Aorta (tissue), 5 donors: Measurements from ENCODE around the gene FLVCR2. TPM values are rescaled to one million over a fixed set of nuclear protein-coding genes. Genes with fewer than 3 reads are reported as not detected.
A peak's percentile ranks its signal among the peaks of the same experiment; 100 is the strongest.

Experiments used
- ATAC-seq: fragments of 200-7000 bp; cut with Tn5 transposase; one replicate; pipeline ENCODE4 v1.9.1; 2022; ENCODE audit warnings: moderate library complexity; ENCODE audit not compliant: low FRiP score
- DNase-seq, 2 donors: peaks; one replicate each; pipeline ENCODE4 v3.0.0-alpha.2; 2020
- H3K27ac ChIP-seq, 2 donors: one replicate each; pipeline ENCODE4 v1.5.1; 2013; ENCODE audit warnings: low read length in 2 of 2, mild to moderate bottlenecking in 2 of 2, moderate library complexity in 2 of 2, control low read depth in 1 of 2, inconsistent platforms in 1 of 2, low read depth in 1 of 2
- H3K27me3 ChIP-seq, 2 donors: one replicate each; pipeline ENCODE4 v1.6.1; 2013; ENCODE audit warnings: control low read depth in 1 of 2, low read length in 1 of 2, mild to moderate bottlenecking in 1 of 2, moderate library complexity in 1 of 2; ENCODE audit not compliant: insufficient read depth in 2 of 2, control insufficient read depth in 1 of 2
- H3K36me3 ChIP-seq, 2 donors: one replicate each; pipeline ENCODE4 v1.6.1; 2013; ENCODE audit warnings: control low read depth in 1 of 2, low read length in 1 of 2, mild to moderate bottlenecking in 1 of 2; ENCODE audit not compliant: insufficient read depth in 2 of 2, control insufficient read depth in 1 of 2
- H3K4me1 ChIP-seq, 2 donors: one replicate each; pipeline ENCODE4 v1.6.1; 2013; ENCODE audit warnings: low read length in 2 of 2, control low read depth in 1 of 2, mild to moderate bottlenecking in 1 of 2, moderate library complexity in 1 of 2; ENCODE audit not compliant: insufficient read depth in 2 of 2, control insufficient read depth in 1 of 2
- H3K4me3 ChIP-seq, 2 donors: one replicate each; pipeline ENCODE4 v1.5.1; 2013; ENCODE audit warnings: low read length in 2 of 2, control low read depth in 1 of 2, mild to moderate bottlenecking in 1 of 2
- H3K9me3 ChIP-seq: one replicate; pipeline ENCODE4 v1.6.1; 2013; ENCODE audit warnings: mild to moderate bottlenecking, low read length; ENCODE audit not compliant: control insufficient read depth
- WGBS, 2 donors: extraction: QIAGEN DNeasy Blood & Tissue Kit; methylation state at CpG; one replicate each; pipeline ENCODE4 v1.1.7; 2013; 5-methylcytosine and 5-hydroxymethylcytosine counted together
- intact Hi-C, 2 donors: fragments of 100-400 bp; cut with DNase I; formaldehyde crosslinking; loops; one replicate each; pipeline versions ENCODE4 v1.14.2 to v1.15.0; 2022
- polyA plus RNA-seq, 2 donors: library from polyadenylated mRNA; stranded (reverse); fragments of 200-250 nt; gene quantifications; one replicate each; pipeline ENCODE4 v1.2.3, GENCODE V29; 2013
- total RNA-seq, 2 donors: library from RNA; stranded (reverse); fragmentation: NEBNext Ultra II Directional; extraction: Animal tissue kit (Norgen Biotek cat#: 25700); gene quantifications; one replicate each; pipeline ENCODE4 v1.2.1, GENCODE V29; 2021
- donor health status: healthy with polysubstance abuse.
- donor health status: Bipolar disorder and iron deficiency.
- donor health status: DM: no; HTN: no; CAD: no.
- donor health status: DM: no; HTN: no; CAD: no.
- donor health status: DM: yes; HTN: yes; CAD: no.

FLVCR2 gene
- total and polyA plus RNA-seq, 4 donors, result 0.38 to 15.4 (median 11.1) TPM

DNA sequence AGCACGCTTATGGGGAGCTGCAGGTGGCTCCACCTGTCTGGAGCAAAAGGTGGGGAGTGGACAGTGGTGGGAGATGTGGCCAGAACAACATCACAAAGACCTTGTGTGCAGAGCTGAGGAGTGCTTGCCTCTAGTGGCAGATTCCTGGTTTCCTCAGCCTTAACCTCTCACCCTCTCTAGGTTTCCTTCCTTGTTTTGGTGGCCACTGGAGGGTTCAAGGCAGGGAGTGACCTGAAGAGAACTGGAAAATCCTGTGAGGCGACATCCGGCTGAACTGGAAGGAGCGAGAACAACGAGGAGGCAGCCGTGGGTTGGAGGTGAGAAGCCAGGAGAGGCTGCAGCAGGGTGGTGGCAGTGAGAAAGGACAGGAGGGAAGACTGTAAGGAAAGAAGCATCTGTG is 6.3 kb upstream of the FLVCR2 start:
- Histone ChIP-seq H3K27ac (no peak overlapping the region), H3K36me3 (no peaks in the 10 kb centered on the region), H3K27me3 (no peaks in the 10 kb centered on the region), H3K4me3 (no peak overlapping the region), H3K4me1 (no peaks in the 10 kb centered on the region), H3K9me3 (no peaks in the 10 kb centered on the region)
- intact Hi-C loops, result no loop called here
- no peak for DNase-seq
- 85 to 88% methylated on average over 6 of the region's 6 CpGs for WGBS, 2 donors
- ATAC-seq, result no peak

DNA sequence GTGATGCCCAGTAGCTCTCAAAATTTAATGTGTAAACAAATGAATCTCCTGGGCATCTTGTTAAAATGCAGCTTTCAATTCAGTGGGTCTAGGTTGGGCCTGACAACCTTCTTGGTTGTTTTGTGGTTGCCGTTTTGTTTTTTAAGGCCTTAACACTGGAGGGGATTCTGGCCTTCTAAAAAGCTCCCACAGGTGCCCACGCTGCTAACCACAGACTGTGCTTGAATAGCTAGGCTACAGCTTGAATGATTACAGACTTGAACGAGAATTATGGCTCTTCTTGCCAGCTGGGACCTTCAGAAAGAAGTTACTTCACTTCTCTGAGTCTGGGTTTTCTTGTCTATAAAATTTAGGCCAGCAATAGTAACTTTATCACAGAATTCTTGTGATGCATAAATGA is 1.3 kb upstream of the FLVCR2 start:
- intact Hi-C loops, result no loop called here
- no peak for DNase-seq
- Histone ChIP-seq H3K27me3 (no peaks in the 10 kb centered on the region), H3K36me3 (no peaks in the 10 kb centered on the region), H3K4me3 (no peak overlapping the region), H3K4me1 (peaks cover 0 to 2% of the 10 kb centered on the region in 2 donors), H3K27ac (no peak overlapping the region), H3K9me3 (no peaks in the 10 kb centered on the region)
- ATAC-seq, result no peak
- 75% methylated on average over 3 of the region's 3 CpGs for WGBS, 2 donors

DNA sequence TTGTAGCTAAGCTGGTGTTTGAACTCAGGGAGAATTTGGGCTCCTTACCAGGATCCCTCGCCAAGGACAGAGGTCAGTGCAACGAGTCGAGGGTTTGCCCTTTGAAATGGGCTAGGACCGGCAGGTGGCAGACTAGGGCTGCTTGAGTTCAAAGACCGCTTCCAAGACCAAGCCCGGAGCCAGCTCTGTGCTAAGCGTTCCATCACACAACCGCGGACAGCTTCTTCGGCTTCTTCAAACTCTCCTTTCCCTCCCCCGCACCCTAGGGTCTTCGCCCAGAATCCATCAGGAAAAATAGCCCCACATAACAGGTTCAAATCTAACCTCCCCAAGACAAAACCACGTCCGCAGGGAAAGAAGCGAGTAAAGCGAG is 705 bp upstream of the FLVCR2 start:
- DNase-seq (peak; percentile 91 to 93), ATAC-seq (peak; percentile 93)
- WGBS, 2 donors, result 0 to 1% methylated on average over 16 of the region's 16 CpGs
- intact Hi-C loops, result loop anchor here (1.0 to 2.0 kb wide), 2 partner anchors 75 to 77 kb away; no protein-coding TSS in a partner anchor
- H3K4me1 ChIP-seq, result peaks cover 0 to 2% of the 10 kb centered on the region in 2 donors
- H3K9me3 ChIP-seq, result no peaks in the 10 kb centered on the region
- H3K4me3 ChIP-seq, result peak overlapping the region; percentile 56 to 81
- H3K27me3 ChIP-seq, result no peaks in the 10 kb centered on the region
- no peaks in the 10 kb centered on the region for H3K36me3 ChIP-seq
- peak overlapping the region in 1 of 2 donors; percentile 56 for H3K27ac ChIP-seq

GRCh38 chr14:75578786-75579337 is 442 bp downstream of the FLVCR2 start:
- peak; percentile 82 for ATAC-seq
- H3K4me1 ChIP-seq, result peaks cover 0 to 2% of the 10 kb centered on the region in 2 donors
- peak overlapping the region in 1 of 2 donors; percentile 81 for H3K4me3 ChIP-seq
- H3K27me3 ChIP-seq, result no peaks in the 10 kb centered on the region
- intact Hi-C loops, result loop anchor here (1.0 to 2.0 kb wide), 2 partner anchors 74 to 75 kb away; no protein-coding TSS in a partner anchor
- no peaks in the 10 kb centered on the region for H3K9me3 ChIP-seq
- no peaks in the 10 kb centered on the region for H3K36me3 ChIP-seq
- H3K27ac ChIP-seq, result peak overlapping the region in 1 of 2 donors; percentile 2
- WGBS, 2 donors, result 31 to 36% methylated on average over 21 of the region's 21 CpGs
- peak in 1 of 2 donors; percentile 60 for DNase-seq

- no peaks in the 10 kb centered on the region for H3K9me3 ChIP-seq
- WGBS, 2 donors, result 87 to 88% methylated on average over 13 of the region's 13 CpGs
- H3K4me3 ChIP-seq, result no peak overlapping the region
- H3K27me3 ChIP-seq, result no peaks in the 10 kb centered on the region
- no peaks in the 10 kb centered on the region for H3K36me3 ChIP-seq
- ATAC-seq, result no peak
- DNase-seq, result no peak
- intact Hi-C loops, result loop anchor here in 1 of 2 donors (2.0 kb wide), 1 partner anchor 73 kb away; no protein-coding TSS in a partner anchor
- peaks cover 0 to 2% of the 10 kb centered on the region in 2 donors for H3K4me1 ChIP-seq
- H3K27ac ChIP-seq, result no peak overlapping the region
Measured at GRCh38 chr14:75579338-75579864, 981 bp downstream of the FLVCR2 start.

- Histone ChIP-seq H3K4me3 (no peak overlapping the region), H3K27ac (no peak overlapping the region), H3K9me3 (no peaks in the 10 kb centered on the region), H3K36me3 (no peaks in the 10 kb centered on the region), H3K27me3 (no peaks in the 10 kb centered on the region), H3K4me1 (peaks cover 0 to 2% of the 10 kb centered on the region in 2 donors)
- 65 to 69% methylated on average over 3 of the region's 3 CpGs for WGBS, 2 donors
- intact Hi-C loops, result loop anchor here in 1 of 2 donors (2.0 kb wide), 1 partner anchor 73 kb away; no protein-coding TSS in a partner anchor
- no peak for ATAC-seq
- DNase-seq, result no peak
Measured at GRCh38 chr14:75579882-75580281, 1.5 kb downstream of the FLVCR2 start.

DNA sequence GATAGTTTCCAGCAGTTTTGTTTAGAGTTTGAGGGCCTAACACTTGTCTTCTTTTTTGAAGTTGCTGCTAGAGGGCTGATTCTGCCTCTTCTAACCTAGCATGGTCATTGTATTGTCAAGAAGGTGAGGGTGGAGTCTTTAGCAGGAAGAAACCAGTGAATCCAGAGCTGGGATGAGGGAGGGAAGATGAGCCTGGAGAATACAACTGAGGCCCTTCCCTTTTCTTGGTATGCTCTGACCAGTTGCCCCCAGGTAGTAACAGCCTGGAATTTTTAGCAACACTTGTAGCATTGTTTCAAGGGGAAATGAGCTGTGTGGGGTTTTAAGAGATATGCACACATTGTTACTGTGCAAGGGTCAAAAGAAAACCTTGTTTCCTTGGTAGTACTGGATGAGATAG is 9.0 kb downstream of the FLVCR2 start:
- H3K9me3 ChIP-seq, result no peaks in the 10 kb centered on the region
- ATAC-seq (no peak), DNase-seq (no peak)
- no peaks in the 10 kb centered on the region for H3K27me3 ChIP-seq
- H3K4me1 ChIP-seq, result no peaks in the 10 kb centered on the region
- no peak overlapping the region for H3K27ac ChIP-seq
- no peaks in the 10 kb centered on the region for H3K36me3 ChIP-seq
- intact Hi-C loops, result no loop called here
- H3K4me3 ChIP-seq, result no peak overlapping the region

- no peaks in the 10 kb centered on the region for H3K9me3 ChIP-seq
- H3K4me1 ChIP-seq, result no peaks in the 10 kb centered on the region
- H3K36me3 ChIP-seq, result no peaks in the 10 kb centered on the region
- no peak overlapping the region for H3K27ac ChIP-seq
- DNase-seq, result no peak
- 89 to 90% methylated on average over 6 of the region's 6 CpGs for WGBS, 2 donors
- no peaks in the 10 kb centered on the region for H3K27me3 ChIP-seq
- no peak overlapping the region for H3K4me3 ChIP-seq
- intact Hi-C loops, result no loop called here
- ATAC-seq, result no peak
Measured at GRCh38 chr14:75589931-75590330, 11.5 kb downstream of the FLVCR2 start.

DNA sequence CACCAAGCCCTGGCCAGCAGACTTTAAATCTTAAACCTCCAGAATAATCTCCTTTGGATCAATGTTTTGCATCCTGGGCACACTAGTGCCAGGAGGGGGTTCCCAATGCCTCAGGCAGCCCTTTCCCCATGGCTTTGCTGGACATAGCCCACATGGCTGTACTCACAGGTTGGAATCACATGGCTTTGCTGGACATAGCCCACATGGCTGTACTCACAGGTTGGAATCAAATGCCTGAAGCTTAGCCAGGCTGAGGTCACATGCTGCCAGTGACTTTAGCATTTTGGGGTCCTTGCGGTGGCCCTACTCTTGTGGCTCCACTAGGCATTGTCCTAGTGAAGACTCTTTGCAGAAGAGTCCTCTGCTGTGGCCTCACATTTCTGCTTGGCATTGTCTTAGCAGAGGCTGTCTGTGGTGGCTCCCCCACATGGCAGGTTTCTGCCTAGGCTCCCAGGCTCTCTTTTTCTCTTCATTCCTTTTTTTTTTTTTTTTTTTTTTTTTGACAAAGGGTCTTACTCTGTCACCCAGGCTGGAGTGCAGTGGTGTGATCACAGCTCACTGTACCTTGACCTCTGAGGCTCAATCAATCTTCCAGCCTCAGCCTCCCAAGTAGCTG is 13.0 kb downstream of the FLVCR2 start:
- intact Hi-C loops, result no loop called here
- peaks cover 0 to 2% of the 10 kb centered on the region in 2 donors for H3K27me3 ChIP-seq
- H3K27ac ChIP-seq, result no peak overlapping the region
- H3K4me3 ChIP-seq, result no peak overlapping the region
- H3K9me3 ChIP-seq, result no peaks in the 10 kb centered on the region
- no peaks in the 10 kb centered on the region for H3K36me3 ChIP-seq
- no peak for DNase-seq
- no peaks in the 10 kb centered on the region for H3K4me1 ChIP-seq
- ATAC-seq, result no peak
- WGBS, 2 donors, result 94 to 98% methylated on average over 1 of the region's 1 CpG
